K562 (cell line): ENCODE measurements around the gene MED29. TPM values are rescaled to one million over a fixed set of nuclear protein-coding genes. Genes with fewer than 3 reads are reported as not detected.

Source experiments
- CGGBP1 ChIP-seq: fragments of 250-450 bp; sonication (Bioruptor Pico); IDR thresholded peaks from 2 replicates; pipeline ENCODE4 v1.9.0; 2021; ENCODE audit warnings: mild to moderate bottlenecking
- COPS2 ChIP-seq: fragments of 450-650 bp; conservative IDR thresholded peaks from 2 replicates; pipeline ENCODE4 v1.6.1; 2016; ENCODE audit warnings: mild to moderate bottlenecking, moderate library complexity
- CREBBP ChIP-seq: IDR thresholded peaks from one replicate; pipeline ENCODE4 v1.6.1; 2012; ENCODE audit warnings: low read depth, mild to moderate bottlenecking, control low read depth, inconsistent platforms, low read length
- EGR1 ChIP-seq: fragments of 450-650 bp; conservative IDR thresholded peaks from 2 replicates; pipeline ENCODE4 v1.6.1; 2017; ENCODE audit warnings: mild to moderate bottlenecking
- ELK1 ChIP-seq: sonication (generic); formaldehyde crosslinking; IDR thresholded peaks from 2 replicates; pipeline ENCODE4 v1.8.1; 2022; ENCODE audit warnings: missing genetic modification reagents
- EWSR1 ChIP-seq: fragments of 450-650 bp; IDR thresholded peaks from 2 replicates; pipeline ENCODE4 v1.6.1; 2018; ENCODE audit warnings: borderline replicate concordance, mild to moderate bottlenecking, low read depth, moderate library complexity; ENCODE audit not compliant: partially characterized antibody
- GATA2 ChIP-seq: sonication (generic); formaldehyde crosslinking; IDR thresholded peaks from 2 replicates; pipeline ENCODE4 v1.4.0; 2020; ENCODE audit warnings: mild to moderate bottlenecking, missing genetic modification reagents
- GTF2E2 ChIP-seq: fragments of 200-800 bp; sonication (Bioruptor generic); IDR thresholded peaks from 2 replicates; pipeline ENCODE4 v1.6.1; 2016; ENCODE audit warnings: missing genetic modification characterization, missing compliant biosample characterization
- HOXB6 ChIP-seq: fragments of 250-450 bp; sonication (Bioruptor Pico); IDR thresholded peaks from 2 replicates; pipeline ENCODE4 v1.5.1; 2022; ENCODE audit warnings: mild to moderate bottlenecking, borderline replicate concordance
- KAT2B ChIP-seq: IDR thresholded peaks from one replicate; pipeline ENCODE4 v1.6.1; 2012; ENCODE audit warnings: low read depth, mild to moderate bottlenecking, control low read depth, inconsistent platforms, low read length, moderate library complexity
- KLF6 ChIP-seq: fragments of 250-450 bp; sonication (Bioruptor Pico); IDR thresholded peaks from 2 replicates; pipeline ENCODE4 v1.4.0; 2020; ENCODE audit warnings: mild to moderate bottlenecking, moderate library complexity, borderline replicate concordance
- MAFG ChIP-seq: fragments of 450-650 bp; conservative IDR thresholded peaks from 2 replicates; pipeline ENCODE4 v1.6.1; 2016; ENCODE audit warnings: missing genetic modification characterization, missing compliant biosample characterization
- MCM5 ChIP-seq: fragments of 450-650 bp; IDR thresholded peaks from 2 replicates; pipeline ENCODE4 v1.6.1; 2016; ENCODE audit warnings: low read depth
- PHF21A ChIP-seq: fragments of 450-650 bp; IDR thresholded peaks from 2 replicates; pipeline ENCODE4 v1.6.1; 2017; ENCODE audit warnings: low read depth, borderline replicate concordance
- PHF8 ChIP-seq: fragments of 200-600 bp; sonication (generic); IDR thresholded peaks from 2 replicates; pipeline ENCODE4 v1.6.1; 2012; ENCODE audit warnings: mixed run types, mild to moderate bottlenecking, inconsistent platforms, low read length, moderate library complexity, borderline replicate concordance
- RAD21 ChIP-seq, 2 experiments: fragments of 250-450 bp in 1 of 2; fragments of 450-650 bp in 1 of 2; sonication (Bioruptor Pico) in 1 of 2; formaldehyde crosslinking in 1 of 2; IDR thresholded peaks in 1 of 2; conservative IDR thresholded peaks in 1 of 2; 2 replicates each; pipeline versions ENCODE4 v1.4.0 to v1.8.0; 2020 to 2022; ENCODE audit warnings: mild to moderate bottlenecking in 2 of 2, moderate library complexity in 1 of 2
- SMC3 ChIP-seq: conservative IDR thresholded peaks from 2 replicates; pipeline ENCODE4 v1.6.1; 2011; ENCODE audit warnings: low read depth, low read length, improper control_type of control experiment; ENCODE audit not compliant: insufficient read depth
- STAG1 ChIP-seq: sonication (generic); formaldehyde crosslinking; IDR thresholded peaks from 2 replicates; pipeline ENCODE4 v1.5.0; 2020; ENCODE audit warnings: missing genetic modification reagents, borderline replicate concordance
- TCF7L2 ChIP-seq: fragments of 150-350 bp; IDR thresholded peaks from 2 replicates; pipeline ENCODE4 v1.6.1; 2016; ENCODE audit warnings: low read depth, mild to moderate bottlenecking, low read length, moderate library complexity
- TCFL5 ChIP-seq: fragments of 250-450 bp; sonication (Bioruptor Pico); conservative IDR thresholded peaks from 2 replicates; pipeline ENCODE4 v1.6.1; 2021; ENCODE audit warnings: mild to moderate bottlenecking, moderate library complexity, matching md5 sums
- TFAP4 ChIP-seq: sonication (generic); formaldehyde crosslinking; IDR thresholded peaks from 2 replicates; pipeline ENCODE4 v1.8.0; 2022; ENCODE audit warnings: missing genetic modification reagents, mild to moderate bottlenecking, moderate library complexity, borderline replicate concordance
- ZNF212 ChIP-seq: fragments of 450-650 bp; formaldehyde crosslinking; IDR thresholded peaks from 2 replicates; pipeline ENCODE4 v1.4.0; 2020; ENCODE audit warnings: mild to moderate bottlenecking
- ZNF3 ChIP-seq: fragments of 250-450 bp; sonication (Bioruptor Pico); IDR thresholded peaks from 2 replicates; pipeline ENCODE4 v1.5.0; 2021; ENCODE audit warnings: mild to moderate bottlenecking, moderate library complexity
- ZNF639 ChIP-seq, 2 experiments: fragments of 200-800 bp in 1 of 2; sonication (Bioruptor generic) in 1 of 2; sonication (generic) in 1 of 2; formaldehyde crosslinking in 1 of 2; IDR thresholded peaks in 1 of 2; conservative IDR thresholded peaks in 1 of 2; 2 replicates each; pipeline versions ENCODE4 v1.5.0 to v1.6.1; 2016 to 2020; ENCODE audit warnings: missing compliant biosample characterization in 1 of 2, missing genetic modification characterization in 1 of 2, missing genetic modification reagents in 1 of 2
- ZNF668 ChIP-seq: fragments of 250-450 bp; sonication (Bioruptor Pico); IDR thresholded peaks from 2 replicates; pipeline ENCODE4 v1.8.0; 2022; ENCODE audit warnings: mild to moderate bottlenecking, inconsistent platforms
- polyA plus RNA-seq, 8 experiments: library from polyadenylated mRNA; depleted of rRNA in 4 of 8; stranded (reverse) in 5 of 8; unstranded in 3 of 8; fragments of >200 nt; fragmentation: Nextera tagmentation in 2 of 8; fragmentation: Illumina TruSeq in 1 of 8; extraction: Ambion mirVana in 2 of 8; extraction: Trizol in 1 of 8; gene quantifications; 2 replicates each; pipeline versions ENCODE4 v1.2.1 to v1.2.3, GENCODE V29; 2011 to 2014; ENCODE audit warnings: inconsistent platforms in 1 of 8, missing spikeins in 1 of 8
- total RNA-seq, 7 experiments: library from RNA; depleted of rRNA in 6 of 7; stranded (reverse); fragments of >200 nt in 6 of 7; fragmentation: Illumina TruSeq in 2 of 7; extraction: Trizol in 2 of 7; gene quantifications; 2 replicates each; pipeline versions ENCODE4 v1.2.1 to v1.2.3, GENCODE V29; 2011 to 2021; ENCODE audit warnings: low replicate concordance in 1 of 7

The MED29 gene
- total and polyA plus RNA-seq, 9 of the 15 experiments (the other 6 are each of a cell fraction or from before 2014, with no cell fraction given), result 1.8 to 22.6 (median 12.4) TPM

GRCh38 chr19:39397360-39398296 lies 6.5 kb downstream of the MED29 start (continued):
- TF ChIP-seq KLF6 (CRISPR knock-in tag), result no peak
- no peak for TF ChIP-seq TCFL5
- TF ChIP-seq RAD21 (CRISPR knock-in tag; conservative IDR thresholded peaks at IDR 0.05 in 1 of 2, IDR thresholded peaks at IDR 0.05 in 1 of 2), result peak; percentile 97 to 99
- no peak for TF ChIP-seq ZNF668 (CRISPR knock-in tag)
- TF ChIP-seq HOXB6 (CRISPR knock-in tag), result no peak
- no peak for TF ChIP-seq CREBBP
- no peak for TF ChIP-seq EGR1
- TF ChIP-seq TFAP4 (CRISPR knock-in tag), result peak; percentile 45; the same call in 1 of the 2 replicates
- no peak for TF ChIP-seq ZNF212 (CRISPR knock-in tag)
- TF ChIP-seq ELK1 (CRISPR knock-in tag), result no peak
- no peak for TF ChIP-seq ZNF3
- peak; percentile 58; the same call in 1 of the 2 replicates for TF ChIP-seq STAG1 (CRISPR knock-in tag)
- no peak for TF ChIP-seq KAT2B
- no peak for TF ChIP-seq ZNF639 (CRISPR knock-in tag; conservative IDR thresholded peaks at IDR 0.05 in 1 of 2, IDR thresholded peaks at IDR 0.05 in 1 of 2)
- TF ChIP-seq TCF7L2, result no peak
- TF ChIP-seq SMC3, result peak; percentile 99
- no peak for TF ChIP-seq CGGBP1 (CRISPR knock-in tag)
- no peak for TF ChIP-seq GTF2E2
- no peak for TF ChIP-seq COPS2
- TF ChIP-seq EWSR1, result no peak
- TF ChIP-seq GATA2 (CRISPR knock-in tag), result no peak
- peak; percentile 36; the same call in 1 of the 2 replicates for TF ChIP-seq PHF21A
- no peak for TF ChIP-seq MCM5
- no peak for TF ChIP-seq PHF8
- TF ChIP-seq MAFG (tag), result no peak
